Liver (tissue), 9 donors: ENCODE results near the gene ZNF211. TPM values are rescaled to one million over a fixed set of nuclear protein-coding genes. Genes with fewer than 3 reads are reported as not detected.

ENCODE experiments used
- DNase-seq: peaks from one replicate; pipeline ENCODE4 v3.0.0-alpha.2; 2017; ENCODE audit warnings: low spot score
- H3K27ac ChIP-seq, 2 donors: one replicate each; pipeline ENCODE4 v1.7.0; 2013; ENCODE audit warnings: inconsistent platforms in 2 of 2, low read length in 2 of 2, control low read depth in 1 of 2, low read depth in 1 of 2, mild to moderate bottlenecking in 1 of 2
- H3K27me3 ChIP-seq, 4 donors: one replicate each; pipeline versions ENCODE4 v1.6.1 to v1.7.0; 2013; ENCODE audit warnings: low read length in 3 of 4, inconsistent platforms in 1 of 4, mild to moderate bottlenecking in 1 of 4, moderate library complexity in 1 of 4; ENCODE audit not compliant: control insufficient read depth in 4 of 4, insufficient read depth in 4 of 4
- H3K36me3 ChIP-seq, 4 donors: one replicate each; pipeline versions ENCODE4 v1.6.1 to v1.7.0; 2013; ENCODE audit warnings: low read length in 3 of 4, mild to moderate bottlenecking in 3 of 4, low read depth in 1 of 4, moderate library complexity in 1 of 4; ENCODE audit not compliant: control insufficient read depth in 4 of 4, insufficient read depth in 3 of 4
- H3K4me1 ChIP-seq, 4 donors: one replicate each; pipeline versions ENCODE4 v1.6.1 to v1.7.0; 2013; ENCODE audit warnings: low read length in 3 of 4, mild to moderate bottlenecking in 3 of 4, moderate library complexity in 1 of 4; ENCODE audit not compliant: control insufficient read depth in 4 of 4, insufficient read depth in 4 of 4
- H3K4me3 ChIP-seq, 3 donors: one replicate each; pipeline versions ENCODE4 v1.6.1 to v1.7.0; 2013; ENCODE audit warnings: low read length in 3 of 3, control low read depth in 1 of 3, low read depth in 1 of 3, mild to moderate bottlenecking in 1 of 3
- H3K9ac ChIP-seq, 2 donors: one replicate each; pipeline ENCODE4 v1.7.0; 2013; ENCODE audit warnings: low read length in 2 of 2, mild to moderate bottlenecking in 2 of 2, moderate library complexity in 2 of 2, control low read depth in 1 of 2, low read depth in 1 of 2
- H3K9me3 ChIP-seq, 4 donors: one replicate each; pipeline versions ENCODE4 v1.6.1 to v1.7.0; 2013; ENCODE audit warnings: low read length in 3 of 4; ENCODE audit not compliant: control insufficient read depth in 4 of 4
- EGR1 ChIP-seq, 2 donors: IDR thresholded peaks; 2 replicates each; pipeline ENCODE4 v1.6.1; 2016 to 2018; ENCODE audit warnings: antibody characterized with exemption in 2 of 2, low read depth in 2 of 2
- FOXA1 ChIP-seq: IDR thresholded peaks from 2 replicates; pipeline ENCODE4 v1.6.1; 2016; ENCODE audit warnings: antibody characterized with exemption
- FOXA2 ChIP-seq: IDR thresholded peaks from 2 replicates; pipeline ENCODE4 v1.6.1; 2016; ENCODE audit warnings: antibody characterized with exemption
- GABPA ChIP-seq, 2 donors: IDR thresholded peaks in 1 of 2; conservative IDR thresholded peaks in 1 of 2; 2 replicates each; pipeline ENCODE4 v1.6.1; 2016; ENCODE audit warnings: antibody characterized with exemption in 2 of 2, mild to moderate bottlenecking in 1 of 2, moderate library complexity in 1 of 2
- HNF4A ChIP-seq, 2 donors: conservative IDR thresholded peaks; 2 replicates each; pipeline ENCODE4 v1.6.1; 2016; ENCODE audit warnings: antibody characterized with exemption in 2 of 2, mild to moderate bottlenecking in 2 of 2
- HNF4G ChIP-seq: IDR thresholded peaks from 2 replicates; pipeline ENCODE4 v1.6.1; 2016; ENCODE audit warnings: antibody characterized with exemption
- JUND ChIP-seq, 2 donors: IDR thresholded peaks; 2 replicates each; pipeline ENCODE4 v1.6.1; 2016; ENCODE audit warnings: antibody characterized with exemption in 2 of 2
- NR2F2 ChIP-seq: IDR thresholded peaks from 2 replicates; pipeline ENCODE4 v1.6.1; 2016; ENCODE audit warnings: antibody characterized with exemption
- RAD21 ChIP-seq, 2 donors: IDR thresholded peaks; 2 replicates each; pipeline ENCODE4 v1.6.1; 2016; ENCODE audit warnings: antibody characterized with exemption in 2 of 2, mild to moderate bottlenecking in 2 of 2
- RXRA ChIP-seq, 2 donors: IDR thresholded peaks; 2 replicates each; pipeline ENCODE4 v1.6.1; 2017 to 2018; ENCODE audit warnings: antibody characterized with exemption in 2 of 2, mild to moderate bottlenecking in 1 of 2
- SP1 ChIP-seq: IDR thresholded peaks from 2 replicates; pipeline ENCODE4 v1.6.1; 2018; ENCODE audit warnings: antibody characterized with exemption, mild to moderate bottlenecking
- TAF1 ChIP-seq: conservative IDR thresholded peaks from 2 replicates; pipeline ENCODE4 v1.6.1; 2016; ENCODE audit warnings: antibody characterized with exemption, mild to moderate bottlenecking
- YY1 ChIP-seq: IDR thresholded peaks from 2 replicates; pipeline ENCODE4 v1.6.1; 2016; ENCODE audit warnings: antibody characterized with exemption, mild to moderate bottlenecking
- WGBS: extraction: QIAGEN DNeasy Blood & Tissue Kit; methylation state at CpG from one replicate; pipeline ENCODE4 v1.1.7; 2013; 5-methylcytosine and 5-hydroxymethylcytosine counted together
- polyA plus RNA-seq, 2 donors: library from polyadenylated mRNA; stranded (reverse) in 1 of 2; unstranded in 1 of 2; fragments of 200-250 nt in 1 of 2; fragments of >200 nt in 1 of 2; fragmentation: Nextera tagmentation in 1 of 2; extraction: Ambion mirVana in 1 of 2; gene quantifications; one replicate each; pipeline versions ENCODE4 v1.2.1 to v1.2.3, GENCODE V29; 2013 to 2015
- total RNA-seq, 2 donors: library from RNA; depleted of rRNA; stranded (reverse); fragments of >200 nt; gene quantifications; one replicate each; pipeline ENCODE4 v1.2.3, GENCODE V29; 2014
- TF ChIP-seq, protein P1 (sequence below): fragments of 150-350 bp; IDR thresholded peaks from 2 replicates; pipeline ENCODE4 v1.5.1; 2017; ENCODE audit warnings: improper control_type of control experiment, low read depth, low read length; ENCODE audit not compliant: missing input control
- TF ChIP-seq, protein P2 (sequence below): IDR thresholded peaks from 2 replicates; pipeline ENCODE4 v1.6.1; 2016; ENCODE audit warnings: antibody characterized with exemption
- TF ChIP-seq, protein P3 (sequence below): IDR thresholded peaks from 2 replicates; pipeline ENCODE4 v1.6.1; 2016; ENCODE audit warnings: antibody characterized with exemption
- TF ChIP-seq, protein P4 (sequence below): IDR thresholded peaks from 2 replicates; pipeline ENCODE4 v1.6.1; 2016; ENCODE audit warnings: antibody characterized with exemption
- TF ChIP-seq, protein P5 (sequence below): IDR thresholded peaks from 2 replicates; pipeline ENCODE4 v1.6.1; 2016; ENCODE audit warnings: antibody characterized with exemption, mild to moderate bottlenecking
- donor health status: healthy.
- donor health status: healthy.
- donor health status: healthy.
- donor health status: healthy.
- donor health status: healthy.

ZNF211 gene
- total and polyA plus RNA-seq, 4 donors, result 2.0 to 7.0 (median 3.3) TPM

DNA sequence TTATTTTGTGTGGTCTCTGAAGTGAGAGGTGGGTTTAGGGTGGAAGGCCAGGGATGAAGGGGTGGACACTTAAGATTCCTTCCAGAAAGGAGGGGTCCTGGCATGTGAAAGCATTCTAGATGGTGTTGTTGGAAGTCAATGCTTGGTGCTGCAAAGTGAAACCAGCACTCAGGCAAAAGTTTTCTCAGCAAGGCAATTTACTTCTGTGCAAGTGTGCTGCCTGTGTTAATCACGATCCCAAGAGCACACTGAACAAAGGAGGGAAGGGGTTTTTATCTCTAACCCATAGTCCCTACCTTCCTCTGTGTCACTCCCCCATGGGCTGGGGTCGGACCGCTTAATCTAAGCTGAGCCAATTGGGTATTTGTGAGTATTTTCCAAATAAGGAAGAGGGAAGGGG, 17.6 kb upstream of the ZNF211 start:
- DNase-seq, result peak; percentile 12
- Histone ChIP-seq H3K4me3 (peak overlapping the region; percentile 81 to 98 (median 90)), H3K27ac (no peak overlapping the region), H3K9ac (no peak overlapping the region), H3K27me3 (no peaks in the 10 kb centered on the region), H3K9me3 (peaks cover 41 to 68% (median 57%) of the 10 kb centered on the region in 4 donors), H3K4me1 (peaks cover 3 to 13% (median 8%) of the 10 kb centered on the region in 4 donors), H3K36me3 (peaks cover 8 to 50% (median 46%) of the 10 kb centered on the region in 4 donors)
- 97% methylated on average over 3 of the region's 3 CpGs for WGBS
- TF ChIP-seq, protein P1, sequence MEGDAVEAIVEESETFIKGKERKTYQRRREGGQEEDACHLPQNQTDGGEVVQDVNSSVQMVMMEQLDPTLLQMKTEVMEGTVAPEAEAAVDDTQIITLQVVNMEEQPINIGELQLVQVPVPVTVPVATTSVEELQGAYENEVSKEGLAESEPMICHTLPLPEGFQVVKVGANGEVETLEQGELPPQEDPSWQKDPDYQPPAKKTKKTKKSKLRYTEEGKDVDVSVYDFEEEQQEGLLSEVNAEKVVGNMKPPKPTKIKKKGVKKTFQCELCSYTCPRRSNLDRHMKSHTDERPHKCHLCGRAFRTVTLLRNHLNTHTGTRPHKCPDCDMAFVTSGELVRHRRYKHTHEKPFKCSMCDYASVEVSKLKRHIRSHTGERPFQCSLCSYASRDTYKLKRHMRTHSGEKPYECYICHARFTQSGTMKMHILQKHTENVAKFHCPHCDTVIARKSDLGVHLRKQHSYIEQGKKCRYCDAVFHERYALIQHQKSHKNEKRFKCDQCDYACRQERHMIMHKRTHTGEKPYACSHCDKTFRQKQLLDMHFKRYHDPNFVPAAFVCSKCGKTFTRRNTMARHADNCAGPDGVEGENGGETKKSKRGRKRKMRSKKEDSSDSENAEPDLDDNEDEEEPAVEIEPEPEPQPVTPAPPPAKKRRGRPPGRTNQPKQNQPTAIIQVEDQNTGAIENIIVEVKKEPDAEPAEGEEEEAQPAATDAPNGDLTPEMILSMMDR, result no peak
- TF ChIP-seq RXRA (IDR thresholded peaks at IDR 0.05), result no peak
- TF ChIP-seq, protein P2, sequence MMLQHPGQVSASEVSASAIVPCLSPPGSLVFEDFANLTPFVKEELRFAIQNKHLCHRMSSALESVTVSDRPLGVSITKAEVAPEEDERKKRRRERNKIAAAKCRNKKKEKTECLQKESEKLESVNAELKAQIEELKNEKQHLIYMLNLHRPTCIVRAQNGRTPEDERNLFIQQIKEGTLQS, result no peak
- TF ChIP-seq, protein P3, sequence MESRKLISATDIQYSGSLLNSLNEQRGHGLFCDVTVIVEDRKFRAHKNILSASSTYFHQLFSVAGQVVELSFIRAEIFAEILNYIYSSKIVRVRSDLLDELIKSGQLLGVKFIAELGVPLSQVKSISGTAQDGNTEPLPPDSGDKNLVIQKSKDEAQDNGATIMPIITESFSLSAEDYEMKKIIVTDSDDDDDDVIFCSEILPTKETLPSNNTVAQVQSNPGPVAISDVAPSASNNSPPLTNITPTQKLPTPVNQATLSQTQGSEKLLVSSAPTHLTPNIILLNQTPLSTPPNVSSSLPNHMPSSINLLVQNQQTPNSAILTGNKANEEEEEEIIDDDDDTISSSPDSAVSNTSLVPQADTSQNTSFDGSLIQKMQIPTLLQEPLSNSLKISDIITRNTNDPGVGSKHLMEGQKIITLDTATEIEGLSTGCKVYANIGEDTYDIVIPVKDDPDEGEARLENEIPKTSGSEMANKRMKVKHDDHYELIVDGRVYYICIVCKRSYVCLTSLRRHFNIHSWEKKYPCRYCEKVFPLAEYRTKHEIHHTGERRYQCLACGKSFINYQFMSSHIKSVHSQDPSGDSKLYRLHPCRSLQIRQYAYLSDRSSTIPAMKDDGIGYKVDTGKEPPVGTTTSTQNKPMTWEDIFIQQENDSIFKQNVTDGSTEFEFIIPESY, result no peak
- no peak for TF ChIP-seq SP1
- no peak for TF ChIP-seq RAD21 (IDR thresholded peaks at IDR 0.05)
- no peak for TF ChIP-seq GABPA (IDR thresholded peaks at IDR 0.05 in 1 of 2, conservative IDR thresholded peaks at IDR 0.05 in 1 of 2)
- TF ChIP-seq YY1, result no peak
- TF ChIP-seq, protein P4, sequence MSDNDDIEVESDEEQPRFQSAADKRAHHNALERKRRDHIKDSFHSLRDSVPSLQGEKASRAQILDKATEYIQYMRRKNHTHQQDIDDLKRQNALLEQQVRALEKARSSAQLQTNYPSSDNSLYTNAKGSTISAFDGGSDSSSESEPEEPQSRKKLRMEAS, result no peak
- TF ChIP-seq JUND (IDR thresholded peaks at IDR 0.05), result no peak
- no peak for TF ChIP-seq HNF4A (conservative IDR thresholded peaks at IDR 0.05)
- TF ChIP-seq TAF1, result no peak
- TF ChIP-seq, protein P5, sequence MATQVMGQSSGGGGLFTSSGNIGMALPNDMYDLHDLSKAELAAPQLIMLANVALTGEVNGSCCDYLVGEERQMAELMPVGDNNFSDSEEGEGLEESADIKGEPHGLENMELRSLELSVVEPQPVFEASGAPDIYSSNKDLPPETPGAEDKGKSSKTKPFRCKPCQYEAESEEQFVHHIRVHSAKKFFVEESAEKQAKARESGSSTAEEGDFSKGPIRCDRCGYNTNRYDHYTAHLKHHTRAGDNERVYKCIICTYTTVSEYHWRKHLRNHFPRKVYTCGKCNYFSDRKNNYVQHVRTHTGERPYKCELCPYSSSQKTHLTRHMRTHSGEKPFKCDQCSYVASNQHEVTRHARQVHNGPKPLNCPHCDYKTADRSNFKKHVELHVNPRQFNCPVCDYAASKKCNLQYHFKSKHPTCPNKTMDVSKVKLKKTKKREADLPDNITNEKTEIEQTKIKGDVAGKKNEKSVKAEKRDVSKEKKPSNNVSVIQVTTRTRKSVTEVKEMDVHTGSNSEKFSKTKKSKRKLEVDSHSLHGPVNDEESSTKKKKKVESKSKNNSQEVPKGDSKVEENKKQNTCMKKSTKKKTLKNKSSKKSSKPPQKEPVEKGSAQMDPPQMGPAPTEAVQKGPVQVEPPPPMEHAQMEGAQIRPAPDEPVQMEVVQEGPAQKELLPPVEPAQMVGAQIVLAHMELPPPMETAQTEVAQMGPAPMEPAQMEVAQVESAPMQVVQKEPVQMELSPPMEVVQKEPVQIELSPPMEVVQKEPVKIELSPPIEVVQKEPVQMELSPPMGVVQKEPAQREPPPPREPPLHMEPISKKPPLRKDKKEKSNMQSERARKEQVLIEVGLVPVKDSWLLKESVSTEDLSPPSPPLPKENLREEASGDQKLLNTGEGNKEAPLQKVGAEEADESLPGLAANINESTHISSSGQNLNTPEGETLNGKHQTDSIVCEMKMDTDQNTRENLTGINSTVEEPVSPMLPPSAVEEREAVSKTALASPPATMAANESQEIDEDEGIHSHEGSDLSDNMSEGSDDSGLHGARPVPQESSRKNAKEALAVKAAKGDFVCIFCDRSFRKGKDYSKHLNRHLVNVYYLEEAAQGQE, result no peak
- no peak for TF ChIP-seq HNF4G
- TF ChIP-seq FOXA1, result no peak
- TF ChIP-seq EGR1 (IDR thresholded peaks at IDR 0.05; ENCODE audit: low read depth in 2 of 2), result no peak
- no peak for TF ChIP-seq NR2F2
- no peak for TF ChIP-seq FOXA2
